ENCODE measurements around the gene NDRG4.

Gene NDRG4

DNA sequence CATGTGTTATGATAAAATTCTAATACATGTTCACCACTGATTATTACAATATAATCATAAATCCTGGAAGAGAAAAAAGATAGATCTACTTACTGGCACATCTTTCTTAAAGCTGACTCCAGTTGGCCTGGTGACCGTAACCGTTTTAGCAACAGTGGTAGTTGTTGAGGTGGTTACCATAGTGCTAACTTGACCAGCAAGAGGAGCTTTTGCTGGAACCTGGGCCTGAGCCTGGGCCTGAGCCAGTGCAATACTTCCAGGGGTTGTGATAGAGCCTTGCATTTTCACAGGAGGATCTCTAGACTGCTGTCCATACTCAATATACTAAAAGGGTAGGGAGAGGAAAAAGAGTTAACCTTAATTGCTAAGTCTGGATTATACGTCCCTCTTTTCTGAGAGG lies 51.6 kb downstream of the NDRG4 start:
- no peaks in the 10 kb centered on the region for H3K36me3 ChIP-seq (ENCODE audit: control insufficient read depth, insufficient read depth, low read length)
- no peak overlapping the region for H3K27ac ChIP-seq
- no peak overlapping the region for H3K4me3 ChIP-seq (ENCODE audit: low read depth, low read length)
- H2AFZ ChIP-seq: no peak overlapping the region
- H3K4me2 ChIP-seq (ENCODE audit: low read length): no peak overlapping the region
- H3K27me3 ChIP-seq (ENCODE audit: control insufficient read depth, insufficient read depth, low read length): no peaks in the 10 kb centered on the region
- no peaks in the 10 kb centered on the region for H3K4me1 ChIP-seq
- TF ChIP-seq, protein P1, sequence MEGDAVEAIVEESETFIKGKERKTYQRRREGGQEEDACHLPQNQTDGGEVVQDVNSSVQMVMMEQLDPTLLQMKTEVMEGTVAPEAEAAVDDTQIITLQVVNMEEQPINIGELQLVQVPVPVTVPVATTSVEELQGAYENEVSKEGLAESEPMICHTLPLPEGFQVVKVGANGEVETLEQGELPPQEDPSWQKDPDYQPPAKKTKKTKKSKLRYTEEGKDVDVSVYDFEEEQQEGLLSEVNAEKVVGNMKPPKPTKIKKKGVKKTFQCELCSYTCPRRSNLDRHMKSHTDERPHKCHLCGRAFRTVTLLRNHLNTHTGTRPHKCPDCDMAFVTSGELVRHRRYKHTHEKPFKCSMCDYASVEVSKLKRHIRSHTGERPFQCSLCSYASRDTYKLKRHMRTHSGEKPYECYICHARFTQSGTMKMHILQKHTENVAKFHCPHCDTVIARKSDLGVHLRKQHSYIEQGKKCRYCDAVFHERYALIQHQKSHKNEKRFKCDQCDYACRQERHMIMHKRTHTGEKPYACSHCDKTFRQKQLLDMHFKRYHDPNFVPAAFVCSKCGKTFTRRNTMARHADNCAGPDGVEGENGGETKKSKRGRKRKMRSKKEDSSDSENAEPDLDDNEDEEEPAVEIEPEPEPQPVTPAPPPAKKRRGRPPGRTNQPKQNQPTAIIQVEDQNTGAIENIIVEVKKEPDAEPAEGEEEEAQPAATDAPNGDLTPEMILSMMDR (IDR thresholded peaks at IDR 0.05): no peak
- no peaks in the 10 kb centered on the region for H3K9me3 ChIP-seq (ENCODE audit: control insufficient read depth, low read length)
- H3K79me2 ChIP-seq: no peaks in the 10 kb centered on the region
- H3K9ac ChIP-seq: no peak overlapping the region

DNA sequence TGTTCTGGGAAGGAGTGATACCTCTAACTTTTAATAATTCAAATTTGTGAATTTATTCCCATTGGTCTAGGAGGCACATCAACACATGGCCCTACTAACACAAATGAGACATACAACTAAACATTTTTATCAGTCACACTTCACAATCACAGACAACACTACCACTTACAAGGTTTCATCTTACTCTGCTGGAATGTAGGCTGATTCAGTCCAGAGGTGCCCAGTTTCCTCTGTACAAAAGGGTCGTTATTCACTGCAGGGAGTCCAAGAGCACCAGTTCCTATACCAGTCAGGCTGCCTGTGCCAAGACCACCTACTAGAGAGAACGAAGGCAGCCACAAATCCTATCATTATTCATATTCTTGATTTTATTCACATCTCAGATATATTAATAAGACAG lies 56.7 kb downstream of the NDRG4 start:
- Histone ChIP-seq H3K27ac (no peak overlapping the region), H3K4me1 (no peaks in the 10 kb centered on the region), H3K27me3 (ENCODE audit: control insufficient read depth, insufficient read depth, low read length) (no peaks in the 10 kb centered on the region), H3K9ac (no peak overlapping the region), H3K36me3 (ENCODE audit: control insufficient read depth, insufficient read depth, low read length) (no peaks in the 10 kb centered on the region), H3K4me3 (ENCODE audit: low read depth, low read length) (no peak overlapping the region), H3K4me2 (ENCODE audit: low read length) (no peak overlapping the region), H3K9me3 (ENCODE audit: control insufficient read depth, low read length) (no peaks in the 10 kb centered on the region), H3K79me2 (peaks cover 18% of the 10 kb centered on the region), H2AFZ (no peak overlapping the region)
- TF ChIP-seq, protein P1 (IDR thresholded peaks at IDR 0.05): no peak
